Loucy (cell line): ENCODE data around the gene CALCB.

Source experiments
- EZH2phosphoT487 ChIP-seq: fragments of 200-600 bp; IDR thresholded peaks from 2 replicates; pipeline ENCODE4 v1.6.1; 2018; ENCODE audit warnings: antibody characterized with exemption, mild to moderate bottlenecking, moderate library complexity, borderline replicate concordance
- TF ChIP-seq, protein P1 (sequence below): fragments of 200-600 bp; sonication (generic); conservative IDR thresholded peaks from 2 replicates; pipeline ENCODE4 v1.5.1; 2014; ENCODE audit warnings: mild to moderate bottlenecking, antibody characterized with exemption, low read length

- TF ChIP-seq, protein P1, sequence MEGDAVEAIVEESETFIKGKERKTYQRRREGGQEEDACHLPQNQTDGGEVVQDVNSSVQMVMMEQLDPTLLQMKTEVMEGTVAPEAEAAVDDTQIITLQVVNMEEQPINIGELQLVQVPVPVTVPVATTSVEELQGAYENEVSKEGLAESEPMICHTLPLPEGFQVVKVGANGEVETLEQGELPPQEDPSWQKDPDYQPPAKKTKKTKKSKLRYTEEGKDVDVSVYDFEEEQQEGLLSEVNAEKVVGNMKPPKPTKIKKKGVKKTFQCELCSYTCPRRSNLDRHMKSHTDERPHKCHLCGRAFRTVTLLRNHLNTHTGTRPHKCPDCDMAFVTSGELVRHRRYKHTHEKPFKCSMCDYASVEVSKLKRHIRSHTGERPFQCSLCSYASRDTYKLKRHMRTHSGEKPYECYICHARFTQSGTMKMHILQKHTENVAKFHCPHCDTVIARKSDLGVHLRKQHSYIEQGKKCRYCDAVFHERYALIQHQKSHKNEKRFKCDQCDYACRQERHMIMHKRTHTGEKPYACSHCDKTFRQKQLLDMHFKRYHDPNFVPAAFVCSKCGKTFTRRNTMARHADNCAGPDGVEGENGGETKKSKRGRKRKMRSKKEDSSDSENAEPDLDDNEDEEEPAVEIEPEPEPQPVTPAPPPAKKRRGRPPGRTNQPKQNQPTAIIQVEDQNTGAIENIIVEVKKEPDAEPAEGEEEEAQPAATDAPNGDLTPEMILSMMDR, result no peak
- no peak for TF ChIP-seq EZH2phosphoT487
Observed at GRCh38 chr11:15045891-15046290, 27.5 kb upstream of the CALCB start.
